SK-N-SH (cell line): ENCODE results near the gene FKBP11. TPM values are rescaled to one million over a fixed set of nuclear protein-coding genes. Genes with fewer than 3 reads are reported as not detected.

ENCODE experiments used
- CTCF ChIA-PET: fragments of 300-600, 350-600 bp; formaldehyde crosslinking; extraction: SDS; loops from one replicate; lab custom pipeline; 2021; lab: Yijun Ruan, JAX
- POLR2A ChIA-PET: fragments of 350-600 bp; sonication (Branson Sonifier 250); formaldehyde crosslinking; extraction: SDS; loops from one replicate; lab custom pipeline; 2020; ENCODE audit warnings: antibody characterized with exemption, inconsistent platforms; lab: Yijun Ruan, JAX
- DNase-seq: peaks from one replicate; pipeline ENCODE4 v3.0.0; 2012
- H2AFZ ChIP-seq: fragments of 200-600 bp; sonication (generic); 2 replicates; pipeline ENCODE4 v1.8.1; 2016; ENCODE audit warnings: antibody characterized with exemption, mild to moderate bottlenecking, low read depth
- H3F3A ChIP-seq: fragments of 200-600 bp; sonication (generic); replicated peaks from 2 replicates; pipeline ENCODE3; 2016; ENCODE audit warnings: antibody characterized with exemption, mild to moderate bottlenecking; ENCODE audit not compliant: insufficient read depth
- H3K27ac ChIP-seq, 2 experiments: fragments of 200-500 bp in 1 of 2; fragments of 200-600 bp in 1 of 2; sonication (Bioruptor generic) in 1 of 2; sonication (generic), shearing (Covaris generic) in 1 of 2; 2 replicates each; pipeline versions ENCODE4 v1.5.1 to v1.6.1; 2014 to 2016; ENCODE audit warnings: low read depth in 2 of 2, inconsistent platforms in 1 of 2, low read length in 1 of 2, mild to moderate bottlenecking in 1 of 2, mixed read lengths in 1 of 2
- H3K27me3 ChIP-seq: fragments of 200-600 bp; sonication (generic), shearing (Covaris generic); 2 replicates; pipeline ENCODE4 v1.6.1; 2016; ENCODE audit warnings: mixed run types; ENCODE audit not compliant: insufficient read depth
- H3K36me3 ChIP-seq, 2 experiments: fragments of 200-500 bp in 1 of 2; fragments of 200-600 bp in 1 of 2; sonication (Bioruptor generic) in 1 of 2; sonication (generic) in 1 of 2; replicated peaks in 1 of 2; 2 replicates each; pipeline versions ENCODE3 to v1.5.1; 2014 to 2016; ENCODE audit warnings: low read length in 1 of 2, mild to moderate bottlenecking in 1 of 2; ENCODE audit not compliant: insufficient read depth in 2 of 2, control insufficient read depth in 1 of 2
- H3K4me1 ChIP-seq, 2 experiments: fragments of 200-500 bp in 1 of 2; fragments of 200-600 bp in 1 of 2; sonication (Bioruptor generic) in 1 of 2; sonication (generic), shearing (Covaris generic) in 1 of 2; 2 replicates each; pipeline versions ENCODE4 v1.5.1 to v1.6.1; 2014 to 2016; ENCODE audit warnings: low read depth in 1 of 2, low read length in 1 of 2, mixed run types in 1 of 2; ENCODE audit not compliant: insufficient read depth in 2 of 2, control insufficient read depth in 1 of 2
- H3K4me2 ChIP-seq: fragments of 200-600 bp; sonication (generic), shearing (Covaris generic); 2 replicates; pipeline ENCODE4 v1.6.1; 2017; ENCODE audit warnings: mixed run types
- H3K4me3 ChIP-seq, 2 experiments: fragments of 200-500 bp in 1 of 2; fragments of 200-600 bp in 1 of 2; sonication (Bioruptor generic) in 1 of 2; sonication (generic), shearing (Covaris generic) in 1 of 2; 2 replicates each; pipeline versions ENCODE4 v1.5.1 to v1.8.1; 2014 to 2016; ENCODE audit warnings: low read depth in 2 of 2, inconsistent platforms in 1 of 2, low read length in 1 of 2, mild to moderate bottlenecking in 1 of 2, mixed read lengths in 1 of 2, moderate library complexity in 1 of 2
- H3K79me2 ChIP-seq: fragments of 200-600 bp; sonication (generic); 2 replicates; pipeline ENCODE4 v1.8.1; 2017; ENCODE audit warnings: mild to moderate bottlenecking; ENCODE audit not compliant: insufficient read depth
- H3K9ac ChIP-seq: fragments of 200-600 bp; sonication (generic); 2 replicates; pipeline ENCODE4 v1.6.1; 2017; ENCODE audit warnings: mixed run types
- H3K9me2 ChIP-seq: fragments of 200-600 bp; sonication (generic); 2 replicates; pipeline ENCODE4 v1.6.1; 2017; ENCODE audit warnings: mixed run types
- H3K9me3 ChIP-seq: fragments of 200-600 bp; sonication (generic); 2 replicates; pipeline ENCODE4 v1.6.1; 2017; ENCODE audit warnings: mixed run types, mild to moderate bottlenecking, moderate library complexity
- H4K20me1 ChIP-seq: fragments of 200-600 bp; sonication (generic); 2 replicates; pipeline ENCODE4 v1.6.1; 2017; ENCODE audit warnings: mild to moderate bottlenecking, mixed run types; ENCODE audit not compliant: insufficient read depth
- CTCF ChIP-seq: fragments of 200-600 bp; sonication (generic); IDR thresholded peaks from 2 replicates; pipeline ENCODE4 v1.6.1; 2017; ENCODE audit warnings: antibody characterized with exemption, mild to moderate bottlenecking, moderate library complexity
- MEF2A ChIP-seq: IDR thresholded peaks from 2 replicates; pipeline ENCODE4 v1.4.0; 2012; ENCODE audit warnings: low read depth, borderline replicate concordance
- MXI1 ChIP-seq: IDR thresholded peaks from 2 replicates; pipeline ENCODE4 v1.6.1; 2012; ENCODE audit warnings: mild to moderate bottlenecking, low read depth, low read length, improper control_type of control experiment
- NFIC ChIP-seq: IDR thresholded peaks from 2 replicates; pipeline ENCODE4 v1.4.0; 2012; ENCODE audit warnings: borderline replicate concordance
- NRF1 ChIP-seq: IDR thresholded peaks from 2 replicates; pipeline ENCODE4 v1.6.1; 2012; ENCODE audit warnings: low read depth, mild to moderate bottlenecking, low read length
- PBX3 ChIP-seq: IDR thresholded peaks from 2 replicates; pipeline ENCODE4; 2012
- POLR2AphosphoS5 ChIP-seq: IDR thresholded peaks from 2 replicates; pipeline ENCODE4 v1.6.1; 2012; ENCODE audit warnings: low read depth, low read length
- RAD21 ChIP-seq: IDR thresholded peaks from 2 replicates; pipeline ENCODE4 v1.6.1; 2012; ENCODE audit warnings: mild to moderate bottlenecking, low read length
- SIN3A ChIP-seq: IDR thresholded peaks from 2 replicates; pipeline ENCODE4 v1.6.1; 2012; ENCODE audit warnings: low read depth, mild to moderate bottlenecking, low read length, moderate library complexity, borderline replicate concordance
- TCF12 ChIP-seq: IDR thresholded peaks from 2 replicates; pipeline ENCODE4 v1.4.0; 2012
- TEAD4 ChIP-seq: IDR thresholded peaks from 2 replicates; pipeline ENCODE4 v1.4.0; 2012; ENCODE audit warnings: mild to moderate bottlenecking, borderline replicate concordance; ENCODE audit not compliant: insufficient read depth
- USF1 ChIP-seq: IDR thresholded peaks from 2 replicates; pipeline ENCODE4 v1.4.0; 2012; ENCODE audit warnings: low read depth, borderline replicate concordance
- WGBS: methylation state at CpG from one replicate; pipeline ENCODE4 v1.1.6; 2017; ENCODE audit warnings: low lambda C conversion rate; 5-methylcytosine and 5-hydroxymethylcytosine counted together
- polyA plus RNA-seq, 3 experiments: library from polyadenylated mRNA; depleted of rRNA; stranded (reverse); fragments of >200 nt; gene quantifications; 2 replicates each; pipeline ENCODE4 v1.2.3, GENCODE V29; 2012
- TF ChIP-seq, protein P1 (sequence below): IDR thresholded peaks from 2 replicates; pipeline ENCODE4 v1.4.0; 2012; ENCODE audit warnings: low read depth

FKBP11 gene
- polyA plus RNA-seq, 1 of the 3 experiments (the other 2 are of a cell fraction) = 28.5 TPM

GRCh38 chr12:48934312-48934706, 9.0 kb upstream of the FKBP11 start:
- DNase-seq = peak; percentile 33
- Histone ChIP-seq H3K4me1 (no peaks in the 10 kb centered on the region), H3K79me2 (peaks cover 4% of the 10 kb centered on the region; the same call in 1 of the 2 replicates), H3K9me2 (no peaks in the 10 kb centered on the region), H2AFZ (no peak overlapping the region), H3K9me3 (no peaks in the 10 kb centered on the region), H3K4me3 (no peak overlapping the region), H3K4me2 (no peak overlapping the region), H3K9ac (no peak overlapping the region), H3K27ac (no peak overlapping the region), H3F3A (peaks cover 19% of the 10 kb centered on the region), H3K36me3 (peaks cover 57 to 69% of the 10 kb centered on the region in 2 experiments), H3K27me3 (no peaks in the 10 kb centered on the region), H4K20me1 (peaks cover 35% of the 10 kb centered on the region)
- POLR2A ChIA-PET = no interaction called here
- TF ChIP-seq MEF2A (no peak), USF1 (no peak), SIN3A (no peak), CTCF (peak; percentile 35), RAD21 (peak; percentile 34)
- TF ChIP-seq, protein P1, sequence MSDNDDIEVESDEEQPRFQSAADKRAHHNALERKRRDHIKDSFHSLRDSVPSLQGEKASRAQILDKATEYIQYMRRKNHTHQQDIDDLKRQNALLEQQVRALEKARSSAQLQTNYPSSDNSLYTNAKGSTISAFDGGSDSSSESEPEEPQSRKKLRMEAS = no peak
- CTCF ChIA-PET = interaction anchor here (1.0 to 4.6 kb wide), 12 partner anchors 10 to 154 kb away, joined by 3 to 31 read pairs (median 4); partner anchors contain the start of genes DDX23, FKBP11 and WNT1
- WGBS = 100% methylated on average over 1 of the region's 1 CpG

GRCh38 chr12:48933664-48934311, 8.5 kb upstream of the FKBP11 start:
- no peak overlapping the region for H2AFZ ChIP-seq
- H3K79me2 ChIP-seq = peaks cover 4% of the 10 kb centered on the region; the same call in 1 of the 2 replicates
- 91% methylated on average over 9 of the region's 9 CpGs for WGBS
- no peak overlapping the region for H3K4me3 ChIP-seq
- H3K27me3 ChIP-seq = no peaks in the 10 kb centered on the region
- CTCF ChIA-PET = interaction anchor here (0.9 to 4.6 kb wide), 10 partner anchors 9 to 81 kb away, joined by 3 to 31 read pairs (median 4); partner anchors contain the start of genes DDX23, FKBP11 and WNT1
- H4K20me1 ChIP-seq = peaks cover 31% of the 10 kb centered on the region
- H3K4me1 ChIP-seq = no peaks in the 10 kb centered on the region
- no peak overlapping the region for H3K4me2 ChIP-seq
- no peaks in the 10 kb centered on the region for H3K9me2 ChIP-seq
- H3K36me3 ChIP-seq = peaks cover 61 to 65% of the 10 kb centered on the region in 2 experiments
- no peaks in the 10 kb centered on the region for H3K9me3 ChIP-seq
- H3K9ac ChIP-seq = no peak overlapping the region
- DNase-seq = no peak
- peaks cover 19% of the 10 kb centered on the region for H3F3A ChIP-seq
- TF ChIP-seq CTCF = no peak
- no peak for TF ChIP-seq MXI1
- TF ChIP-seq, protein P1 = no peak
- TF ChIP-seq NRF1 = no peak
- TF ChIP-seq POLR2AphosphoS5 = no peak
- no peak for TF ChIP-seq SIN3A
- TF ChIP-seq PBX3 = no peak
- TF ChIP-seq NFIC = no peak
- TF ChIP-seq TCF12 = no peak
- no peak for TF ChIP-seq TEAD4
- TF ChIP-seq, all 33 proteins: peak for 0
- POLR2A ChIA-PET = no interaction called here
- no peak overlapping the region for H3K27ac ChIP-seq
